GM12878 (cell line): ENCODE measurements around the gene FRMD5. TPM values are rescaled to one million over a fixed set of nuclear protein-coding genes. Genes with fewer than 3 reads are reported as not detected.

Experiments
- ATAC-seq: fragments of 200-7000 bp; cut with Tn5 transposase; 3 replicates; pipeline ENCODE4 v1.9.1; 2020; ENCODE audit warnings: mild to moderate bottlenecking, moderate library complexity
- BruUV-seq: library from RNA; stranded (reverse); fragments of 400-500 nt; replicated peaks from 2 replicates; lab custom pipeline; 2021; lab: Mats Ljungman, UMichigan
- CTCF ChIA-PET: fragments of 300-600 bp; sonication (Branson Sonifier 250); formaldehyde crosslinking; extraction: SDS; loops from one replicate; lab custom pipeline; 2021; ENCODE audit warnings: inconsistent platforms; lab: Yijun Ruan, JAX
- POLR2A ChIA-PET: fragments of 350-600 bp; formaldehyde crosslinking; extraction: SDS; loops from one replicate; lab custom pipeline; 2021; ENCODE audit warnings: inconsistent platforms; lab: Charles Lee
- RAD21 ChIA-PET: fragments of 300-600 bp; sonication (Branson Sonifier 250); formaldehyde crosslinking; loops from one replicate; lab custom pipeline; 2023; ENCODE audit warnings: antibody characterized with exemption; ENCODE audit not compliant: unreplicated experiment; lab: Charles Lee
- SMC1A ChIA-PET: fragments of 300-600 bp; sonication (Branson Sonifier 250); formaldehyde crosslinking; loops from one replicate; lab custom pipeline; 2023; ENCODE audit not compliant: unreplicated experiment, uncharacterized antibody; lab: Charles Lee
- DNase-seq: peaks from one replicate; pipeline ENCODE4 v3.0.0-alpha.2; 2011; ENCODE audit warnings: low read depth, low spot score
- FAIRE-seq: peaks from 3 replicates; lab custom pipeline; 2011; peaks lifted over from hg19 to GRCh38; lab: Jason Lieb, UNC
- H2AFZ ChIP-seq: 2 replicates; pipeline ENCODE4 v1.6.0; 2011; ENCODE audit warnings: low read depth, low read length, control low read depth; ENCODE audit not compliant: control insufficient read depth
- H3K27ac ChIP-seq: 2 replicates; pipeline ENCODE4 v1.5.1; 2011; ENCODE audit warnings: control low read depth; ENCODE audit not compliant: control insufficient read depth, insufficient read depth
- H3K27me3 ChIP-seq, 2 experiments: replicated peaks in 1 of 2; 2 replicates each; pipeline versions ENCODE4 v1.6.0 to v1.6.1; 2011; ENCODE audit warnings: low read length in 1 of 2; ENCODE audit not compliant: control insufficient read depth in 2 of 2, insufficient read depth in 2 of 2
- H3K36me3 ChIP-seq, 2 experiments: 2 replicates each; pipeline ENCODE4 v1.5.1; 2011; ENCODE audit warnings: low read length in 1 of 2; ENCODE audit not compliant: control insufficient read depth in 2 of 2, insufficient read depth in 2 of 2
- H3K4me1 ChIP-seq: 2 replicates; pipeline ENCODE4 v1.6.1; 2011; ENCODE audit warnings: mild to moderate bottlenecking, low read length, moderate library complexity, mixed read lengths; ENCODE audit not compliant: control insufficient read depth, insufficient read depth
- H3K4me2 ChIP-seq: 2 replicates; pipeline ENCODE4 v1.6.0; 2011; ENCODE audit warnings: control low read depth; ENCODE audit not compliant: control insufficient read depth, insufficient read depth
- H3K4me3 ChIP-seq: fragments of 200-600 bp; sonication (generic); 2 replicates; pipeline ENCODE4 v1.5.1; 2016
- H3K79me2 ChIP-seq: 2 replicates; pipeline ENCODE4 v1.6.0; 2011; ENCODE audit warnings: low read length; ENCODE audit not compliant: control insufficient read depth, insufficient read depth
- H3K9ac ChIP-seq: 2 replicates; pipeline ENCODE4 v1.8.0; 2011; ENCODE audit warnings: low read length, control low read depth, mixed read lengths; ENCODE audit not compliant: control insufficient read depth, insufficient read depth
- H3K9me3 ChIP-seq: replicated peaks from 3 replicates; pipeline ENCODE4 v1.5.1; 2011; ENCODE audit warnings: mild to moderate bottlenecking, low read length; ENCODE audit not compliant: control insufficient read depth, insufficient read depth
- H4K20me1 ChIP-seq: 2 replicates; pipeline ENCODE4 v1.6.0; 2011; ENCODE audit not compliant: control insufficient read depth, insufficient read depth
- ATF7 ChIP-seq: fragments of 450-650 bp; IDR thresholded peaks from 2 replicates; pipeline ENCODE4 v1.6.1; 2016; ENCODE audit warnings: low read depth, mild to moderate bottlenecking
- JUND ChIP-seq: IDR thresholded peaks from 2 replicates; pipeline ENCODE4 v1.6.1; 2012; ENCODE audit warnings: low read depth, mild to moderate bottlenecking, low read length, improper control_type of control experiment, moderate library complexity
- KAT2A ChIP-seq: conservative IDR thresholded peaks from 2 replicates; pipeline ENCODE4 v1.6.1; 2011; ENCODE audit warnings: low read depth, low read length; ENCODE audit not compliant: control insufficient read depth
- KLF5 ChIP-seq: fragments of 450-650 bp; IDR thresholded peaks from 2 replicates; pipeline ENCODE4 v1.6.1; 2014; ENCODE audit warnings: mild to moderate bottlenecking; ENCODE audit not compliant: partially characterized antibody
- MEF2A ChIP-seq: IDR thresholded peaks from 2 replicates; pipeline ENCODE4 v1.6.1; 2011; ENCODE audit warnings: low read depth, mild to moderate bottlenecking, low read length, moderate library complexity; ENCODE audit not compliant: insufficient read depth
- MTA2 ChIP-seq: fragments of 450-650 bp; IDR thresholded peaks from 2 replicates; pipeline ENCODE4 v1.6.1; 2016; ENCODE audit warnings: low read depth, mild to moderate bottlenecking, moderate library complexity
- PAX5 ChIP-seq: IDR thresholded peaks from 2 replicates; pipeline ENCODE4 v1.6.1; 2011; ENCODE audit warnings: low read depth, low read length, borderline replicate concordance
- RUNX3 ChIP-seq: IDR thresholded peaks from 2 replicates; pipeline ENCODE4 v1.6.1; 2012; ENCODE audit warnings: low read length, inconsistent platforms
- SIX5 ChIP-seq: IDR thresholded peaks from 2 replicates; pipeline ENCODE4 v1.6.1; 2011; ENCODE audit warnings: mild to moderate bottlenecking, low read depth, low read length, moderate library complexity; ENCODE audit not compliant: severe bottlenecking
- SREBF1 ChIP-seq: IDR thresholded peaks from 2 replicates; pipeline ENCODE4 v1.6.1; 2012; ENCODE audit warnings: mild to moderate bottlenecking, low read length
- ZNF622 ChIP-seq: fragments of 450-650 bp; IDR thresholded peaks from 2 replicates; pipeline ENCODE4 v1.6.1; 2017; ENCODE audit warnings: mild to moderate bottlenecking, inconsistent platforms
- WGBS: methylation state at CpG from one replicate; pipeline ENCODE4 v1.1.6; 2016; ENCODE audit warnings: low lambda C conversion rate; ENCODE audit not compliant: insufficient replicate concordance, insufficient coverage; ENCODE audit errors: missing lambda C conversion rate; 5-methylcytosine and 5-hydroxymethylcytosine counted together
- in situ Hi-C: fragments of 300-500 bp; cut with MboI; formaldehyde crosslinking; loops from 9 replicates; pipeline ENCODE4 v1.14.3; 2018; ENCODE audit warnings: mixed read lengths
- intact Hi-C: fragments of 100-400 bp; cut with micrococcal nuclease; formaldehyde crosslinking; loops from one replicate; pipeline ENCODE4 v1.14.2; 2022; ENCODE audit not compliant: unreplicated experiment
- polyA plus RNA-seq, 11 experiments: library from polyadenylated mRNA; depleted of rRNA in 4 of 11; unstranded in 6 of 11; stranded (reverse) in 5 of 11; fragments of >200 nt; fragmentation: Nextera tagmentation in 4 of 11; fragmentation: Illumina TruSeq in 1 of 11; extraction: Ambion mirVana in 4 of 11; extraction: Trizol in 1 of 11; gene quantifications; 1 replicate in 1 of 11; 2 replicates in 10 of 11; pipeline versions ENCODE4 v1.2.1 to v1.2.3, GENCODE V29; 2011 to 2016; ENCODE audit warnings: inconsistent platforms in 2 of 11, missing spikeins in 2 of 11, low read depth in 1 of 11
- total RNA-seq, 4 experiments: library from RNA; depleted of rRNA in 3 of 4; stranded (reverse); fragments of >200 nt in 3 of 4; fragmentation: Illumina TruSeq in 1 of 4; extraction: Trizol in 1 of 4; gene quantifications; 2 replicates each; pipeline versions ENCODE4 v1.2.1 to v1.2.3, GENCODE V29; 2013 to 2021
- TF ChIP-seq, protein P1 (sequence below): fragments of 450-650 bp; IDR thresholded peaks from 2 replicates; pipeline ENCODE4 v1.6.1; 2016; ENCODE audit warnings: mild to moderate bottlenecking
- TF ChIP-seq, protein P2 (sequence below): IDR thresholded peaks from 2 replicates; pipeline ENCODE4 v1.6.1; 2011; ENCODE audit warnings: low read depth, mild to moderate bottlenecking, low read length, moderate library complexity, borderline replicate concordance; ENCODE audit errors: extremely low read depth
- TF ChIP-seq, protein P3 (sequence below): IDR thresholded peaks from 2 replicates; pipeline ENCODE4 v1.6.1; 2012; ENCODE audit warnings: low read length, inconsistent platforms

The FRMD5 gene
- total and polyA plus RNA-seq, 10 of the 15 experiments (the other 5 are each of a cell fraction or from before 2014, with no cell fraction given): 0.26 to 6.4 (median 0.68) TPM; not detected in 1

DNA sequence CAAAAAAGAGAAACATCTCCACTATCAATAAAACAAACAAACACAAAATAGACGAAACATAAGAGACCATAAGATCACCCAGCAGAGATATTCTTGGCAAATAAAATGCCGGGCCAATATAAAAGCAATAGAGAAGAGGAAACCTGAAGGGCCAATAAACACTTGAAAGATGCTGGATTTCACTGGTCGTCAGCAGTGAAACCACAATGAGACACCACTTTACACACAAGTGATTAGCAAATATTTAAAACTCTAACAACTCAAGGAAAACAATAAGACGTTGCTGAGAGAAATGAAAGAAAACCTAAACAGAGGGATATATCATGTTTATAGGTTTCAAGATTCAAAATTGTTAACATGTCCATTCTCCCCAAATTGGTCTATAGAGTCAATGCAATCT is 219.7 kb downstream of the FRMD5 start:
- intact Hi-C loops: no loop called here
- ChIA-PET CTCF (no interaction called here), RAD21 (no interaction called here), POLR2A (no interaction called here), SMC1A (interaction anchor here (0.9 to 1.0 kb wide), 2 partner anchors 8 to 34 kb away, joined by 3 read pairs; no protein-coding TSS in a partner anchor)
- H3K79me2 ChIP-seq: no peaks in the 10 kb centered on the region
- H3K9ac ChIP-seq: no peak overlapping the region
- no peaks in the 10 kb centered on the region for H3K27me3 ChIP-seq
- DNase-seq: no peak
- peaks cover 4% of the 10 kb centered on the region for H3K9me3 ChIP-seq
- TF ChIP-seq KAT2A (no peak), MTA2 (no peak), RUNX3 (0 out of 2 replicates have a peak, but pooled peaks have one; percentile 8)
- H4K20me1 ChIP-seq: no peaks in the 10 kb centered on the region
- FAIRE-seq: no peak
- peak overlapping the region; percentile 0; the same call in 1 of the 2 replicates for H3K4me2 ChIP-seq
- H3K4me1 ChIP-seq: peaks cover 23% of the 10 kb centered on the region
- H3K4me3 ChIP-seq: no peak overlapping the region
- 3% methylated on average over 4 of the region's 4 CpGs for WGBS
- in situ Hi-C loops: no loop called here
- BruUV-seq: no TSS peak
- ATAC-seq: peak; percentile 42
- H3K36me3 ChIP-seq: no peaks in the 10 kb centered on the region
- no peak overlapping the region for H3K27ac ChIP-seq
- H2AFZ ChIP-seq: no peak overlapping the region

DNA sequence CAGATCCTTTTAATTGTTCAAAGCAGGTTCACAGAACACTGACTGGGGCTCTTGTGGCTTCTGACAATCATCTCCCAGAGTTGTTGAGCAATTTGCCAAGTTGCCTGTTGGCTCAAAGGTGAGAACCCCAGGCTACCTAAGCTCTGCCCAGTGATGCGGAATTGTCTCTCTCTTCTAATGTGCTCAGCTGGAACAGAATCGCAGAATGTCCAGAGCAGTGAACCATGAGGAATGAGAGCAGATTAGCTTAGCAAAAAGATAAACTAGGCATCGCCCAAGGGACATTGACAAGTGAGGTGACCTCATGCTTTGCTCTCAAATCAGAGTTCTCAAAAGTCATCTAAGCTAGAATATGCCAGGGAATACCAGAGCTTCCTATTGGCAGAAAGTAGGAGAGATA is 220.2 kb downstream of the FRMD5 start:
- Histone ChIP-seq H3K9ac (no peak overlapping the region), H2AFZ (no peak overlapping the region), H3K27me3 (no peaks in the 10 kb centered on the region), H3K9me3 (peaks cover 4% of the 10 kb centered on the region), H4K20me1 (no peaks in the 10 kb centered on the region), H3K4me1 (peaks cover 23% of the 10 kb centered on the region), H3K36me3 (no peaks in the 10 kb centered on the region), H3K79me2 (no peaks in the 10 kb centered on the region), H3K4me2 (peak overlapping the region; percentile 0; the same call in 1 of the 2 replicates), H3K4me3 (no peak overlapping the region), H3K27ac (no peak overlapping the region)
- FAIRE-seq (no peak), DNase-seq (peak; percentile 57), ATAC-seq (peak; percentile 93)
- TF ChIP-seq ZNF622: no peak
- no peak for TF ChIP-seq KLF5
- no peak for TF ChIP-seq SIX5
- TF ChIP-seq ATF7: peak; percentile 22; the same call in 1 of the 2 replicates
- TF ChIP-seq, protein P1, sequence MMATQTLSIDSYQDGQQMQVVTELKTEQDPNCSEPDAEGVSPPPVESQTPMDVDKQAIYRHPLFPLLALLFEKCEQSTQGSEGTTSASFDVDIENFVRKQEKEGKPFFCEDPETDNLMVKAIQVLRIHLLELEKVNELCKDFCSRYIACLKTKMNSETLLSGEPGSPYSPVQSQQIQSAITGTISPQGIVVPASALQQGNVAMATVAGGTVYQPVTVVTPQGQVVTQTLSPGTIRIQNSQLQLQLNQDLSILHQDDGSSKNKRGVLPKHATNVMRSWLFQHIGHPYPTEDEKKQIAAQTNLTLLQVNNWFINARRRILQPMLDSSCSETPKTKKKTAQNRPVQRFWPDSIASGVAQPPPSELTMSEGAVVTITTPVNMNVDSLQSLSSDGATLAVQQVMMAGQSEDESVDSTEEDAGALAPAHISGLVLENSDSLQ: no peak
- no peak for TF ChIP-seq SREBF1
- no peak for TF ChIP-seq JUND
- TF ChIP-seq, protein P2, sequence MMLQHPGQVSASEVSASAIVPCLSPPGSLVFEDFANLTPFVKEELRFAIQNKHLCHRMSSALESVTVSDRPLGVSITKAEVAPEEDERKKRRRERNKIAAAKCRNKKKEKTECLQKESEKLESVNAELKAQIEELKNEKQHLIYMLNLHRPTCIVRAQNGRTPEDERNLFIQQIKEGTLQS: no peak
- peak; percentile 66; the same call in 1 of the 2 replicates for TF ChIP-seq PAX5
- no peak for TF ChIP-seq MEF2A
- TF ChIP-seq, protein P3, sequence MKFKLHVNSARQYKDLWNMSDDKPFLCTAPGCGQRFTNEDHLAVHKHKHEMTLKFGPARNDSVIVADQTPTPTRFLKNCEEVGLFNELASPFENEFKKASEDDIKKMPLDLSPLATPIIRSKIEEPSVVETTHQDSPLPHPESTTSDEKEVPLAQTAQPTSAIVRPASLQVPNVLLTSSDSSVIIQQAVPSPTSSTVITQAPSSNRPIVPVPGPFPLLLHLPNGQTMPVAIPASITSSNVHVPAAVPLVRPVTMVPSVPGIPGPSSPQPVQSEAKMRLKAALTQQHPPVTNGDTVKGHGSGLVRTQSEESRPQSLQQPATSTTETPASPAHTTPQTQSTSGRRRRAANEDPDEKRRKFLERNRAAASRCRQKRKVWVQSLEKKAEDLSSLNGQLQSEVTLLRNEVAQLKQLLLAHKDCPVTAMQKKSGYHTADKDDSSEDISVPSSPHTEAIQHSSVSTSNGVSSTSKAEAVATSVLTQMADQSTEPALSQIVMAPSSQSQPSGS: no peak
- RAD21 ChIA-PET: no interaction called here
- POLR2A ChIA-PET: no interaction called here
- in situ Hi-C loops (no loop called here), intact Hi-C loops (no loop called here)
- CTCF ChIA-PET: no interaction called here
- SMC1A ChIA-PET: interaction anchor here (0.9 to 1.4 kb wide), 3 partner anchors 9 to 74 kb away, joined by 3 read pairs; no protein-coding TSS in a partner anchor
- BruUV-seq: no TSS peak
- 2% methylated on average over 3 of the region's 3 CpGs for WGBS
